HG03095 (cell line): ENCODE results near the gene NFATC2.

Experiments
- ATAC-seq: cut with Tn5 transposase; IDR thresholded peaks from one replicate; pipeline ENCODE4 v1.9.1; 2021; ENCODE audit warnings: moderate library complexity; ENCODE audit not compliant: unreplicated experiment

NFATC2 gene

GRCh38 chr20:51380401-51381385 is 161.8 kb downstream of the NFATC2 start:
- ATAC-seq = no peak

- no peak for ATAC-seq
Measured at GRCh38 chr20:51379601-51380341, 162.7 kb downstream of the NFATC2 start.

- ATAC-seq = no peak
Measured at GRCh38 chr20:51378171-51378928, 164.2 kb downstream of the NFATC2 start.

- ATAC-seq = no peak
Measured at GRCh38 chr20:51377132-51377531, 165.4 kb downstream of the NFATC2 start.

GRCh38 chr20:51376111-51376510 is 166.4 kb downstream of the NFATC2 start:
- ATAC-seq = no peak

GRCh38 chr20:51375561-51375960 is 167.0 kb downstream of the NFATC2 start:
- ATAC-seq = no peak

- ATAC-seq = no peak
Measured at GRCh38 chr20:51374961-51375360, 167.6 kb downstream of the NFATC2 start.

GRCh38 chr20:51374456-51374830 is 168.1 kb downstream of the NFATC2 start:
- no peak for ATAC-seq

GRCh38 chr20:51373713-51374455 is 168.6 kb downstream of the NFATC2 start:
- ATAC-seq = no peak

- ATAC-seq = no peak
Measured at GRCh38 chr20:51372966-51373365, 169.6 kb downstream of the NFATC2 start.

- no peak for ATAC-seq
Measured at GRCh38 chr20:51372176-51372803, 170.2 kb downstream of the NFATC2 start.

GRCh38 chr20:51371720-51372119 is 170.8 kb downstream of the NFATC2 start:
- no peak for ATAC-seq

- no peak for ATAC-seq
Measured at GRCh38 chr20:51369503-51369902, 173.0 kb downstream of the NFATC2 start.

GRCh38 chr20:51368461-51369211 is 173.9 kb downstream of the NFATC2 start:
- ATAC-seq = no peak

GRCh38 chr20:51366155-51366886 is 176.2 kb downstream of the NFATC2 start:
- no peak for ATAC-seq

- no peak for ATAC-seq
Measured at GRCh38 chr20:51365670-51366069, 176.8 kb downstream of the NFATC2 start.

GRCh38 chr20:51363813-51364212 is 178.7 kb downstream of the NFATC2 start:
- no peak for ATAC-seq

GRCh38 chr20:51363378-51363777 is 179.1 kb downstream of the NFATC2 start:
- no peak for ATAC-seq

- ATAC-seq = no peak
Measured at GRCh38 chr20:51362254-51362653, 180.3 kb downstream of the NFATC2 start.
